ENCODE measurements around the gene TMED8. TPM values are rescaled to one million over a fixed set of nuclear protein-coding genes. Genes with fewer than 3 reads are reported as not detected.
A peak's percentile ranks its signal among the peaks of the same experiment; 100 is the strongest.

Gene TMED8
- total RNA-seq, 1 experiment from 2014 or later: 42.6 TPM

DNA sequence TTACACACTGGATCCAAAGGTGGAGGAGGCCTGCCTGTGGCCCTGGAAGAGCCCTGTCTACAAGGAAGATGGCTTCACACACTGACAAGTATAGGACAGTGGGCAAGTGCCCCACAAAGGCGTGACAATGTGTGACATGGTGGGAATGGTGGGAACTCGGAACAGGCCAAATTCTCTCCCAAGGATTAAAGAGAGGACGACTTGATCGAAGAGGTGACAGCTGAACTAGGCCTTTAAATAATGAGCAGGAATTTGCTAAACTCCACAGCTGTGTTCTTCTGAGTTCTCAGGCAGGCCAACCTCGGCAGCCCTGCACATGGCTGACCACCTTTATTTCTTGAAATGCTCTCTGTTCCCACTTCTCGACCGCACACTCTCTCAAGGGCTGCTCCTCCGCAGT, 80.0 kb downstream of the TMED8 start:
- no peak overlapping the region for H2AFZ ChIP-seq
- peaks cover 33% of the 10 kb centered on the region for H3K36me3 ChIP-seq (ENCODE audit: low read depth)
- TF ChIP-seq EZH2 (IDR thresholded peaks at IDR 0.05; ENCODE audit: low read depth): no peak
- intact Hi-C loops (cut with micrococcal nuclease; ENCODE audit: unreplicated experiment): no loop called here
- H3K4me3 ChIP-seq: no peak overlapping the region
- BruUV-seq (replicated peaks): no TSS peak
- POLR2A ChIA-PET (ENCODE audit: unreplicated experiment): interaction anchor here (0.6 kb wide), 1 partner anchor 147 kb away, joined by 4 read pairs; no protein-coding TSS in a partner anchor
- no peaks in the 10 kb centered on the region; the same call in 1 of the 2 replicates for H3F3A ChIP-seq (ENCODE audit: insufficient read depth, low read depth)
- H4K20me1 ChIP-seq (ENCODE audit: insufficient read depth): no peaks in the 10 kb centered on the region
- H3K27ac ChIP-seq: no peak overlapping the region
- CTCF ChIA-PET: no interaction called here
- no peak overlapping the region for H3K4me2 ChIP-seq
- H3K9me3 ChIP-seq (ENCODE audit: insufficient read depth, low read depth): no peaks in the 10 kb centered on the region
- no peaks in the 10 kb centered on the region for H3K9me2 ChIP-seq (ENCODE audit: insufficient read depth)
- DNase-seq: no peak
- H3K27me3 ChIP-seq (ENCODE audit: insufficient read depth, low read depth): no peaks in the 10 kb centered on the region
- no peaks in the 10 kb centered on the region for H3K79me2 ChIP-seq (ENCODE audit: low read depth)
- no peaks in the 10 kb centered on the region for H3K4me1 ChIP-seq (replicated peaks; ENCODE audit: insufficient read depth)

DNA sequence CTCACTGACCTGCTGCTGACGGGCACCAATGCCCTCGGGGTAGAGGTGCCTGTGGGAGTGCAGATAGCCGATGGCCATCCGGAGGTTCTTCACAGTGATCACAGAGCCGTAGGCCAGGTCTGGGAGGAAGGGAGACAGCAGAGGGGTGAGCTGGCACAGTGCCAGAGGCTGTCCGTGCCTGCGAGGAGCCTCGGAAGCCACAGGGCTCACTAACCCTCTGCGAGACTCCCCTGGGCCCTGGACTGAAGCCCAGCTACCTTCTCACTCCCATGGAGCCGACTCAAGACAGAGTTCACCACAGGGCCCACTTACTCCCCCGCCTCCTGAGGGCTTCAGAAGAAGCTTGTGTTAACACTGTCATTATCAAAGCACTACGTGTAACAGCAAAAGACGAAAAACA, 80.7 kb downstream of the TMED8 start:
- Histone ChIP-seq H3K36me3 (ENCODE audit: low read depth) (peaks cover 31% of the 10 kb centered on the region), H3K9me3 (ENCODE audit: insufficient read depth, low read depth) (no peaks in the 10 kb centered on the region), H3K4me3 (no peak overlapping the region), H3K4me1 (replicated peaks; ENCODE audit: insufficient read depth) (no peaks in the 10 kb centered on the region), H3K27ac (no peak overlapping the region), H3K27me3 (ENCODE audit: insufficient read depth, low read depth) (no peaks in the 10 kb centered on the region), H4K20me1 (ENCODE audit: insufficient read depth) (no peaks in the 10 kb centered on the region), H3F3A (ENCODE audit: insufficient read depth, low read depth) (no peaks in the 10 kb centered on the region), H3K79me2 (ENCODE audit: low read depth) (no peaks in the 10 kb centered on the region), H3K9me2 (ENCODE audit: insufficient read depth) (no peaks in the 10 kb centered on the region), H3K4me2 (no peak overlapping the region), H2AFZ (no peak overlapping the region)
- POLR2A ChIA-PET (ENCODE audit: unreplicated experiment): no interaction called here
- no peak for TF ChIP-seq EZH2 (IDR thresholded peaks at IDR 0.05; ENCODE audit: low read depth)
- TF ChIP-seq, protein P1, sequence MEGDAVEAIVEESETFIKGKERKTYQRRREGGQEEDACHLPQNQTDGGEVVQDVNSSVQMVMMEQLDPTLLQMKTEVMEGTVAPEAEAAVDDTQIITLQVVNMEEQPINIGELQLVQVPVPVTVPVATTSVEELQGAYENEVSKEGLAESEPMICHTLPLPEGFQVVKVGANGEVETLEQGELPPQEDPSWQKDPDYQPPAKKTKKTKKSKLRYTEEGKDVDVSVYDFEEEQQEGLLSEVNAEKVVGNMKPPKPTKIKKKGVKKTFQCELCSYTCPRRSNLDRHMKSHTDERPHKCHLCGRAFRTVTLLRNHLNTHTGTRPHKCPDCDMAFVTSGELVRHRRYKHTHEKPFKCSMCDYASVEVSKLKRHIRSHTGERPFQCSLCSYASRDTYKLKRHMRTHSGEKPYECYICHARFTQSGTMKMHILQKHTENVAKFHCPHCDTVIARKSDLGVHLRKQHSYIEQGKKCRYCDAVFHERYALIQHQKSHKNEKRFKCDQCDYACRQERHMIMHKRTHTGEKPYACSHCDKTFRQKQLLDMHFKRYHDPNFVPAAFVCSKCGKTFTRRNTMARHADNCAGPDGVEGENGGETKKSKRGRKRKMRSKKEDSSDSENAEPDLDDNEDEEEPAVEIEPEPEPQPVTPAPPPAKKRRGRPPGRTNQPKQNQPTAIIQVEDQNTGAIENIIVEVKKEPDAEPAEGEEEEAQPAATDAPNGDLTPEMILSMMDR (conservative IDR thresholded peaks at IDR 0.05): no peak
- CTCF ChIA-PET: no interaction called here
- intact Hi-C loops (cut with micrococcal nuclease; ENCODE audit: unreplicated experiment): no loop called here
- DNase-seq: no peak
- BruUV-seq (replicated peaks): no TSS peak

DNA sequence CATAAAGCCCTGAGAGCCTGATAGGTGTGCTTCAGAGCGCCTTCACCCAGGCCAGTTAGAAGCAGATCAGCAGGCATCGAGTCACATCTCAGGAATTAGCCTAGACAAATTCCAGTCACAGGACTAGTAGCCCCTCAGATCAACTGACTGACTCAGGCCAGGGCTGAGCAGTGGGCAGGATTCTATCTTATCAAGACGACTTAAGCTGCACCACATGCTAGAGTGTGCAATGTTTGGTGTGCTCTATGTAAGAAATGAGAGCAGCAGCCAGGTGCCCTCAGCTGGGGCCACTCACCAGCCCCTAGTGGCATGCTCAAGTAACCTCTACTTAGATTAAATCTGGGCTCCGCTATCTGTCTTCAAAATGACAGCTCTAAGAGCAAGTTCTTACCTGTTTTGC, 86.2 kb downstream of the TMED8 start:
- H3K4me1 ChIP-seq (replicated peaks; ENCODE audit: insufficient read depth): no peaks in the 10 kb centered on the region
- no peaks in the 10 kb centered on the region for H3K27me3 ChIP-seq (ENCODE audit: insufficient read depth, low read depth)
- POLR2A ChIA-PET (ENCODE audit: unreplicated experiment): interaction anchor here (0.6 kb wide), 1 partner anchor 1133 kb away, joined by 9 read pairs; no protein-coding TSS in a partner anchor
- no TSS peak for BruUV-seq (replicated peaks)
- no peak for DNase-seq
- no peaks in the 10 kb centered on the region for H4K20me1 ChIP-seq (ENCODE audit: insufficient read depth)
- CTCF ChIA-PET: no interaction called here
- no peaks in the 10 kb centered on the region for H3K79me2 ChIP-seq (ENCODE audit: low read depth)
- H3K4me2 ChIP-seq: no peak overlapping the region
- no peak overlapping the region for H3K4me3 ChIP-seq
- TF ChIP-seq EZH2 (IDR thresholded peaks at IDR 0.05; ENCODE audit: low read depth): no peak
- TF ChIP-seq, protein P1 (conservative IDR thresholded peaks at IDR 0.05): peak; percentile 31; the same call in 1 of the 2 replicates
- H2AFZ ChIP-seq: no peak overlapping the region
- no peaks in the 10 kb centered on the region for H3F3A ChIP-seq (ENCODE audit: insufficient read depth, low read depth)
- H3K9me3 ChIP-seq (ENCODE audit: insufficient read depth, low read depth): no peaks in the 10 kb centered on the region
- peaks cover 44% of the 10 kb centered on the region for H3K36me3 ChIP-seq (ENCODE audit: low read depth)
- no peak overlapping the region for H3K27ac ChIP-seq
- no peaks in the 10 kb centered on the region for H3K9me2 ChIP-seq (ENCODE audit: insufficient read depth)
- intact Hi-C loops (cut with micrococcal nuclease; ENCODE audit: unreplicated experiment): no loop called here

DNA sequence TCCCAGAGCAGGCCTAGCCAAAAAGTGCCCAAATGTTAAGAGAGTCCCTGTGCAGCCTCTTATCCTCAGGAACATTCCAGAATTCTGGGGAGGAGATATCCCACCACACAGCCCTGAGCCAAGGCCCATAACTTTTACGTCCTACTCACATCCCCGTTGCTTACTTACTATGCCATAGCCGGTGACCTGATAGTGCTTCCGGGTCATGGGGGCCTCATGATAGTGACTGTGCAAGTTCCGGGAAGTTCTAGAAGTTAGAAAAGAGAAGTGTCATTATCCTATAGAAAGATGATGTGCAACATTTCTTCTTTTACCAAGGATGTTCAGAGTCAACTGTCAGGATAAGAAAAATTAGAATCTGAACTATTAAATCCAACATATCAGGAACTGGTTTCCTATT, 90.3 kb downstream of the TMED8 start:
- intact Hi-C loops (cut with micrococcal nuclease; ENCODE audit: unreplicated experiment): no loop called here
- Histone ChIP-seq H3K36me3 (ENCODE audit: low read depth) (peaks cover 47% of the 10 kb centered on the region), H3K4me3 (no peak overlapping the region), H3K9me3 (ENCODE audit: insufficient read depth, low read depth) (no peaks in the 10 kb centered on the region), H3K79me2 (ENCODE audit: low read depth) (no peaks in the 10 kb centered on the region), H3K4me1 (replicated peaks; ENCODE audit: insufficient read depth) (no peaks in the 10 kb centered on the region), H3K27ac (no peak overlapping the region), H3K27me3 (ENCODE audit: insufficient read depth, low read depth) (no peaks in the 10 kb centered on the region), H4K20me1 (ENCODE audit: insufficient read depth) (no peaks in the 10 kb centered on the region), H3F3A (ENCODE audit: insufficient read depth, low read depth) (no peaks in the 10 kb centered on the region), H3K9me2 (ENCODE audit: insufficient read depth) (no peaks in the 10 kb centered on the region), H2AFZ (no peak overlapping the region), H3K4me2 (no peak overlapping the region)
- ChIA-PET CTCF (no interaction called here), POLR2A (ENCODE audit: unreplicated experiment) (no interaction called here)
- no peak for DNase-seq
- no TSS peak for BruUV-seq (replicated peaks)
- TF ChIP-seq, protein P1 (conservative IDR thresholded peaks at IDR 0.05): no peak
- TF ChIP-seq EZH2 (IDR thresholded peaks at IDR 0.05; ENCODE audit: low read depth): no peak

Measured in PC-9 (cell line).